Testis (tissue), 2 donors: ENCODE data around the gene AGER.

Source experiments
- POLR2A ChIP-seq: fragments of 450-650 bp; IDR thresholded peaks from one replicate; pipeline ENCODE4 v1.6.1; 2017; ENCODE audit warnings: antibody characterized with exemption, mild to moderate bottlenecking, moderate library complexity
- TF ChIP-seq, protein P1 (sequence below), 3 experiments: fragments of 450-650 bp in 2 of 3; fragments of 200-600 bp in 1 of 3; sonication (generic) in 1 of 3; IDR thresholded peaks; one replicate each; pipeline ENCODE4 v1.5.1; 2016 to 2019; ENCODE audit warnings: antibody characterized with exemption in 3 of 3, mild to moderate bottlenecking in 2 of 3, moderate library complexity in 1 of 3

DNA sequence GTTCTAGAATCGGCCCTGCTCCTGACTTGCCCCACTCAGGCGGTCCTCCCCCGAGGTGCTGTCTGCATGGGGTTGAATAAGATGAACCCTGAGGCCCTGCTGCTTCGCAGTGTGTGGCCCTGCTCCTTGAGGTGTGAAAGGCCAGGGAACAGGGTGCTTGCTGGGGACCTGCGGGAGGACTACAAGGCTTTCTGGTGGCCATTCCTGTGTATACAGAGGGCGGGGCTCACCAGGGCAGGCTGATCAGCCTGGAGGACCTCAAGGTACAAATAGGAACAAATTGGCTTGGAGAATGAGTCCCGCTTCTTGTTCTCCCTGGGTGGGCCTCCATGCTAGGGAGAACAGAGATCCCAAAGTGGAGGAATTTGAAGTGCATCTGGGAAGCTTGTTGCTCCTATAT lies 34.1 kb upstream of the AGER start:
- TF ChIP-seq, protein P1, sequence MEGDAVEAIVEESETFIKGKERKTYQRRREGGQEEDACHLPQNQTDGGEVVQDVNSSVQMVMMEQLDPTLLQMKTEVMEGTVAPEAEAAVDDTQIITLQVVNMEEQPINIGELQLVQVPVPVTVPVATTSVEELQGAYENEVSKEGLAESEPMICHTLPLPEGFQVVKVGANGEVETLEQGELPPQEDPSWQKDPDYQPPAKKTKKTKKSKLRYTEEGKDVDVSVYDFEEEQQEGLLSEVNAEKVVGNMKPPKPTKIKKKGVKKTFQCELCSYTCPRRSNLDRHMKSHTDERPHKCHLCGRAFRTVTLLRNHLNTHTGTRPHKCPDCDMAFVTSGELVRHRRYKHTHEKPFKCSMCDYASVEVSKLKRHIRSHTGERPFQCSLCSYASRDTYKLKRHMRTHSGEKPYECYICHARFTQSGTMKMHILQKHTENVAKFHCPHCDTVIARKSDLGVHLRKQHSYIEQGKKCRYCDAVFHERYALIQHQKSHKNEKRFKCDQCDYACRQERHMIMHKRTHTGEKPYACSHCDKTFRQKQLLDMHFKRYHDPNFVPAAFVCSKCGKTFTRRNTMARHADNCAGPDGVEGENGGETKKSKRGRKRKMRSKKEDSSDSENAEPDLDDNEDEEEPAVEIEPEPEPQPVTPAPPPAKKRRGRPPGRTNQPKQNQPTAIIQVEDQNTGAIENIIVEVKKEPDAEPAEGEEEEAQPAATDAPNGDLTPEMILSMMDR (IDR thresholded peaks at IDR 0.05) = no peak
- TF ChIP-seq POLR2A = no peak
